Panc1 (cell line): ENCODE measurements around the gene UGT1A5. TPM values are rescaled to one million over a fixed set of nuclear protein-coding genes. Genes with fewer than 3 reads are reported as not detected.

Experiments
- ATAC-seq: fragments of 200-7000 bp; cut with Tn5 transposase; 2 replicates; pipeline ENCODE4 v1.9.1; 2020; ENCODE audit warnings: mild to moderate bottlenecking, moderate library complexity
- BruUV-seq: library from RNA; stranded (reverse); fragments of 400-500 nt; replicated peaks from 2 replicates; lab custom pipeline; 2021; lab: Mats Ljungman, UMichigan
- CTCF ChIA-PET: fragments of 300-600 bp; sonication (Branson Sonifier 250); formaldehyde crosslinking; loops from one replicate; lab custom pipeline; 2022; ENCODE audit warnings: antibody characterized with exemption; lab: Charles Lee
- POLR2A ChIA-PET: fragments of 300-600 bp; sonication (Branson Sonifier 250); formaldehyde crosslinking; loops from one replicate; lab custom pipeline; 2022; ENCODE audit warnings: antibody characterized with exemption; lab: Charles Lee
- DNase-seq: peaks from one replicate; pipeline ENCODE4 v3.0.0-alpha.2; 2010; ENCODE audit warnings: low read depth, low spot score
- H3K27ac ChIP-seq: 2 replicates; pipeline ENCODE4 v1.5.1; 2011; ENCODE audit warnings: mild to moderate bottlenecking, low read length, inconsistent platforms
- H3K27me3 ChIP-seq: fragments of 200-500 bp; sonication (Bioruptor generic); 2 replicates; pipeline ENCODE4 v1.6.0; 2014; ENCODE audit warnings: low read length, inconsistent platforms; ENCODE audit not compliant: control insufficient read depth, insufficient read depth
- H3K36me3 ChIP-seq: fragments of 200-500 bp; sonication (Bioruptor generic); 2 replicates; pipeline ENCODE4 v1.5.1; 2014; ENCODE audit warnings: inconsistent platforms, mild to moderate bottlenecking, low read length, moderate library complexity; ENCODE audit not compliant: control insufficient read depth, insufficient read depth
- H3K4me1 ChIP-seq: 2 replicates; pipeline ENCODE4 v1.5.1; 2011; ENCODE audit warnings: inconsistent platforms, mild to moderate bottlenecking, low read length, moderate library complexity; ENCODE audit not compliant: control insufficient read depth, insufficient read depth
- H3K4me3 ChIP-seq, 2 experiments: 2 replicates each; pipeline ENCODE4 v1.5.1; 2011 to 2012; ENCODE audit warnings: low read depth in 2 of 2, low read length in 2 of 2, mild to moderate bottlenecking in 2 of 2, inconsistent platforms in 1 of 2, moderate library complexity in 1 of 2
- H3K9me3 ChIP-seq: fragments of 200-500 bp; sonication (Bioruptor generic); 2 replicates; pipeline ENCODE4 v1.5.1; 2014; ENCODE audit warnings: low read depth, mild to moderate bottlenecking, inconsistent platforms, low read length, moderate library complexity; ENCODE audit not compliant: control insufficient read depth, insufficient read depth
- CTCF ChIP-seq: fragments of 450-650 bp; IDR thresholded peaks from 2 replicates; pipeline ENCODE4 v1.5.1; 2017; ENCODE audit warnings: mild to moderate bottlenecking
- POLR2AphosphoS5 ChIP-seq: IDR thresholded peaks from 2 replicates; pipeline ENCODE4 v1.6.1; 2012; ENCODE audit warnings: mild to moderate bottlenecking, low read depth, low read length, moderate library complexity
- REST ChIP-seq, 2 experiments: IDR thresholded peaks; 2 replicates each; pipeline ENCODE4 v1.6.1; 2011 to 2012; ENCODE audit warnings: low read depth in 2 of 2, control low read depth in 1 of 2, low read length in 1 of 2, mild to moderate bottlenecking in 1 of 2, moderate library complexity in 1 of 2; ENCODE audit not compliant: insufficient read depth in 1 of 2
- SIN3A ChIP-seq: IDR thresholded peaks from 2 replicates; pipeline ENCODE4 v1.6.1; 2012; ENCODE audit warnings: low read depth, mild to moderate bottlenecking, low read length, moderate library complexity, borderline replicate concordance; ENCODE audit not compliant: insufficient read depth
- TCF7L2 ChIP-seq: IDR thresholded peaks from 2 replicates; pipeline ENCODE4 v1.6.1; 2011; ENCODE audit warnings: mild to moderate bottlenecking, low read depth, low read length, inconsistent platforms
- in situ Hi-C: cut with HindIII; loops from 2 replicates; pipeline ENCODE4 v1.10.0; 2016; ENCODE audit warnings: low sequenced_read_pairs, low pct_unique_long_range_greater_than_20kb
- intact Hi-C: fragments of 100-400 bp; cut with micrococcal nuclease; formaldehyde crosslinking; loops from one replicate; pipeline ENCODE4 v1.10.0; 2022; ENCODE audit not compliant: unreplicated experiment
- total RNA-seq: library from RNA; stranded (reverse); gene quantifications from one replicate; pipeline ENCODE4 v1.2.1, GENCODE V29; 2021; ENCODE audit not compliant: unreplicated experiment

The UGT1A5 gene
- total RNA-seq, 1 experiment from 2014 or later: not detected

GRCh38 chr2:233688341-233688740 lies 24.4 kb upstream of the UGT1A5 start:
- H3K9me3 ChIP-seq: no peaks in the 10 kb centered on the region
- H3K4me3 ChIP-seq: no peak overlapping the region
- ATAC-seq: no peak
- no TSS peak for BruUV-seq
- H3K27me3 ChIP-seq: no peaks in the 10 kb centered on the region
- POLR2A ChIA-PET: no interaction called here
- intact Hi-C loops (no loop called here), in situ Hi-C loops (no loop called here)
- peaks cover 8% of the 10 kb centered on the region for H3K4me1 ChIP-seq
- CTCF ChIA-PET: no interaction called here
- H3K27ac ChIP-seq: no peak overlapping the region
- DNase-seq: no peak
- H3K36me3 ChIP-seq: no peaks in the 10 kb centered on the region
- TF ChIP-seq REST (IDR thresholded peaks at IDR 0.05; ENCODE audit: insufficient read depth in 1 of 2, low read depth in 2 of 2, low read length in 1 of 2) (no peak), SIN3A (no peak), TCF7L2 (no peak), POLR2AphosphoS5 (no peak), CTCF (no peak)

GRCh38 chr2:233689031-233689430 lies 23.7 kb upstream of the UGT1A5 start:
- POLR2A ChIA-PET: no interaction called here
- CTCF ChIA-PET: no interaction called here
- DNase-seq: no peak
- peaks cover 8% of the 10 kb centered on the region for H3K4me1 ChIP-seq
- H3K4me3 ChIP-seq: no peak overlapping the region
- H3K27me3 ChIP-seq: no peaks in the 10 kb centered on the region
- in situ Hi-C loops: no loop called here
- H3K9me3 ChIP-seq: no peaks in the 10 kb centered on the region
- no peak for ATAC-seq
- H3K36me3 ChIP-seq: no peaks in the 10 kb centered on the region
- no peak for TF ChIP-seq CTCF
- no peak for TF ChIP-seq POLR2AphosphoS5
- TF ChIP-seq REST (IDR thresholded peaks at IDR 0.05; ENCODE audit: insufficient read depth in 1 of 2, low read depth in 2 of 2, low read length in 1 of 2): no peak
- TF ChIP-seq TCF7L2: no peak
- no peak for TF ChIP-seq SIN3A
- peak overlapping the region; percentile 18; the same call in 1 of the 2 replicates for H3K27ac ChIP-seq
- no TSS peak for BruUV-seq
- intact Hi-C loops: no loop called here
